GM19099 (cell line): Measurements from ENCODE around the gene LCOR.

Experiments
- POLR2A ChIP-seq: IDR thresholded peaks from 3 replicates; pipeline ENCODE4 v1.6.1; 2011; ENCODE audit warnings: low read depth; ENCODE audit not compliant: insufficient read length; ENCODE audit errors: extremely low read depth

LCOR gene

GRCh38 chr10:97023401-97024167 is 191.5 kb downstream of the LCOR start:
- TF ChIP-seq POLR2A: no peak

- TF ChIP-seq POLR2A: no peak
These were observed 192.3 kb downstream of the LCOR start for GRCh38 chr10:97024168-97025073.

- TF ChIP-seq POLR2A: no peak
These were observed 193.6 kb downstream of the LCOR start for GRCh38 chr10:97025613-97026242.

- TF ChIP-seq POLR2A: no peak
These were observed 196.2 kb downstream of the LCOR start for GRCh38 chr10:97028126-97028831.

- no peak for TF ChIP-seq POLR2A
These were observed 196.7 kb downstream of the LCOR start for GRCh38 chr10:97028832-97029178.

GRCh38 chr10:97029271-97029670 is 197.2 kb downstream of the LCOR start:
- TF ChIP-seq POLR2A: no peak

- no peak for TF ChIP-seq POLR2A
These were observed 198.8 kb downstream of the LCOR start for GRCh38 chr10:97030894-97031293.

- no peak for TF ChIP-seq POLR2A
These were observed 199.4 kb downstream of the LCOR start for GRCh38 chr10:97031459-97031858.

GRCh38 chr10:97032624-97033023 is 200.5 kb downstream of the LCOR start:
- no peak for TF ChIP-seq POLR2A

GRCh38 chr10:97034301-97034700 is 202.2 kb downstream of the LCOR start:
- TF ChIP-seq POLR2A: no peak

GRCh38 chr10:97034958-97035769 is 203.1 kb downstream of the LCOR start:
- no peak for TF ChIP-seq POLR2A

GRCh38 chr10:97037365-97038361 is 205.6 kb downstream of the LCOR start:
- TF ChIP-seq POLR2A: no peak

GRCh38 chr10:97038688-97039087 is 206.6 kb downstream of the LCOR start:
- no peak for TF ChIP-seq POLR2A
